HG03442 (cell line): Measurements from ENCODE around the gene WDFY4.

ENCODE experiments used
- ATAC-seq: cut with Tn5 transposase; IDR thresholded peaks from one replicate; pipeline ENCODE4 v1.9.1; 2021; ENCODE audit warnings: mild to moderate bottlenecking, moderate library complexity; ENCODE audit not compliant: unreplicated experiment

WDFY4 gene

GRCh38 chr10:48932831-48933664 lies 248.4 kb downstream of the WDFY4 start:
- ATAC-seq, result no peak

- ATAC-seq, result no peak
These were observed 250.2 kb downstream of the WDFY4 start for GRCh38 chr10:48934672-48935501.

- ATAC-seq, result no peak
These were observed 250.9 kb downstream of the WDFY4 start for GRCh38 chr10:48935577-48935976.

- no peak for ATAC-seq
These were observed 253.1 kb downstream of the WDFY4 start for GRCh38 chr10:48937796-48938195.

GRCh38 chr10:48938281-48938680 lies 253.6 kb downstream of the WDFY4 start:
- no peak for ATAC-seq

GRCh38 chr10:48938990-48939536 lies 254.4 kb downstream of the WDFY4 start:
- no peak for ATAC-seq

- ATAC-seq, result no peak
These were observed 255.2 kb downstream of the WDFY4 start, which contains the start of gene LRRC18 for GRCh38 chr10:48939790-48940325. TSS of gene LRRC18 (minus strand) at chr10:48939840. CDS start at chr10:48914155, 25,685 bp downstream.

- no peak for ATAC-seq
These were observed 255.7 kb downstream of the WDFY4 start for GRCh38 chr10:48940372-48940771.

- no peak for ATAC-seq
These were observed 256.3 kb downstream of the WDFY4 start for GRCh38 chr10:48940958-48941357.

- ATAC-seq, result no peak
These were observed 256.9 kb downstream of the WDFY4 start for GRCh38 chr10:48941427-48942075.

- ATAC-seq, result no peak
These were observed 258.4 kb downstream of the WDFY4 start for GRCh38 chr10:48943096-48943495.

GRCh38 chr10:48944171-48944570 lies 259.5 kb downstream of the WDFY4 start:
- ATAC-seq, result no peak

GRCh38 chr10:48945441-48946130 lies 260.9 kb downstream of the WDFY4 start:
- no peak for ATAC-seq

GRCh38 chr10:48946332-48946731 lies 261.7 kb downstream of the WDFY4 start:
- ATAC-seq, result no peak

GRCh38 chr10:48946891-48947500 lies 262.3 kb downstream of the WDFY4 start:
- ATAC-seq, result no peak

- ATAC-seq, result no peak
These were observed 263.2 kb downstream of the WDFY4 start for GRCh38 chr10:48947690-48948469.

- no peak for ATAC-seq
These were observed 263.9 kb downstream of the WDFY4 start for GRCh38 chr10:48948470-48949037.

- ATAC-seq, result no peak
These were observed 267.0 kb downstream of the WDFY4 start for GRCh38 chr10:48951707-48952106.
